Natural killer cell (primary cell): Measurements from ENCODE around the gene SCN5A. TPM values are rescaled to one million over a fixed set of nuclear protein-coding genes. Genes with fewer than 3 reads are reported as not detected.

Experiments used
- ATAC-seq, 3 donors: fragments of 150-1000 bp in 2 of 3; fragments of 200-7000 bp in 1 of 3; cut with Tn5 transposase; 1 replicate in 1 of 3; 2 replicates in 2 of 3; pipeline ENCODE4 v1.10.0; 2021; ENCODE audit warnings: mild to moderate bottlenecking in 2 of 3, moderate library complexity in 2 of 3
- DNase-seq, 2 donors: peaks; one replicate each; pipeline versions ENCODE4 v3.0.0 to v3.0.0-alpha.2; 2013 to 2021; ENCODE audit warnings: mixed read lengths in 1 of 2
- H3K27ac ChIP-seq: one replicate; pipeline ENCODE4 v1.5.1; 2013; ENCODE audit warnings: mild to moderate bottlenecking, low read length
- H3K27me3 ChIP-seq: one replicate; pipeline ENCODE4 v1.6.1; 2013; ENCODE audit warnings: low read length; ENCODE audit not compliant: control insufficient read depth, insufficient read depth
- H3K36me3 ChIP-seq: one replicate; pipeline ENCODE4 v1.6.1; 2013; ENCODE audit warnings: low read length; ENCODE audit not compliant: control insufficient read depth, insufficient read depth
- H3K4me1 ChIP-seq: one replicate; pipeline ENCODE4 v1.6.1; 2013; ENCODE audit warnings: low read length; ENCODE audit not compliant: control insufficient read depth, insufficient read depth
- H3K4me3 ChIP-seq: one replicate; pipeline ENCODE4 v1.5.1; 2013; ENCODE audit warnings: low read length
- H3K9me3 ChIP-seq: one replicate; pipeline ENCODE4 v1.6.1; 2013; ENCODE audit warnings: low read length; ENCODE audit not compliant: control insufficient read depth, insufficient read depth
- H3K27ac Mint-ChIP-seq, 2 donors: one replicate each; pipeline ENCODE4 v1.8.0; 2022; ENCODE audit warnings: mild to moderate bottlenecking in 2 of 2, mixed read lengths in 2 of 2, moderate library complexity in 1 of 2
- H3K27me3 Mint-ChIP-seq, 2 donors: one replicate each; pipeline ENCODE4 v1.8.0; 2022; ENCODE audit warnings: low read depth in 2 of 2, mixed read lengths in 2 of 2
- H3K36me3 Mint-ChIP-seq: one replicate; pipeline ENCODE4 v1.8.0; 2022; ENCODE audit warnings: mixed read lengths
- H3K4me1 Mint-ChIP-seq, 2 donors: one replicate each; pipeline ENCODE4 v1.8.0; 2022; ENCODE audit warnings: mixed read lengths in 2 of 2
- H3K4me3 Mint-ChIP-seq: one replicate; pipeline ENCODE4 v1.8.0; 2022; ENCODE audit warnings: mild to moderate bottlenecking, moderate library complexity, mixed read lengths
- H3K9me3 Mint-ChIP-seq, 2 donors: one replicate each; pipeline ENCODE4 v1.8.0; 2022; ENCODE audit warnings: mixed read lengths in 2 of 2
- CTCF ChIP-seq: fragments of 200-600 bp; IDR thresholded peaks from one replicate; pipeline ENCODE4 v1.8.0; 2022; ENCODE audit warnings: antibody characterized with exemption
- WGBS: methylation state at CpG from one replicate; pipeline ENCODE4 v1.1.7; 2013; ENCODE audit warnings: missing lambda C conversion rate; ENCODE audit not compliant: insufficient coverage; 5-methylcytosine and 5-hydroxymethylcytosine counted together
- intact Hi-C: fragments of 100-400 bp; cut with micrococcal nuclease; formaldehyde crosslinking; loops from one replicate; pipeline ENCODE4 v1.14.2; 2022
- total RNA-seq, 4 donors: library from RNA; stranded (reverse); fragments of 120-200 nt in 1 of 4; gene quantifications; one replicate each; pipeline versions ENCODE4 v1.2.3 to v1.2.4, GENCODE V29; 2013 to 2022

Gene SCN5A
- total RNA-seq, 3 donors from 2014 or later (not counting 1 experiment from before 2014, with no cell fraction given), result 0.50 TPM; not detected in 2

- no peak for DNase-seq
- Histone ChIP-seq H3K36me3 (peaks cover 62% of the 10 kb centered on the region), H3K4me3 (no peak overlapping the region), H3K27ac (no peak overlapping the region), H3K9me3 (no peaks in the 10 kb centered on the region), H3K4me1 (no peaks in the 10 kb centered on the region), H3K27me3 (no peaks in the 10 kb centered on the region)
- Mint-ChIP-seq H3K36me3 (peaks cover 18% of the 10 kb centered on the region), H3K27ac (no peak overlapping the region), H3K4me1 (no peaks in the 10 kb centered on the region), H3K9me3 (no peaks in the 10 kb centered on the region), H3K4me3 (no peak overlapping the region), H3K27me3 (no peaks in the 10 kb centered on the region)
- WGBS, result 80% methylated on average over 2 of the region's 3 CpGs
- no peak for TF ChIP-seq CTCF
- intact Hi-C loops, result loop anchor here (10.0 kb wide), 1 partner anchor 513 kb away; no protein-coding TSS in a partner anchor
- no peak for ATAC-seq
Observed at GRCh38 chr3:38511546-38511945, 137.9 kb downstream of the SCN5A start.

GRCh38 chr3:38510631-38511030 is 138.9 kb downstream of the SCN5A start:
- Histone ChIP-seq H3K36me3 (peaks cover 68% of the 10 kb centered on the region), H3K27ac (no peak overlapping the region), H3K9me3 (no peaks in the 10 kb centered on the region), H3K4me3 (no peak overlapping the region), H3K4me1 (no peaks in the 10 kb centered on the region), H3K27me3 (no peaks in the 10 kb centered on the region)
- no peaks in the 10 kb centered on the region for H3K9me3 Mint-ChIP-seq
- H3K36me3 Mint-ChIP-seq, result peaks cover 21% of the 10 kb centered on the region
- H3K27ac Mint-ChIP-seq, result no peak overlapping the region
- no peak for DNase-seq
- ATAC-seq, result no peak
- no peaks in the 10 kb centered on the region for H3K27me3 Mint-ChIP-seq
- H3K4me1 Mint-ChIP-seq, result no peaks in the 10 kb centered on the region
- H3K4me3 Mint-ChIP-seq, result no peak overlapping the region
- intact Hi-C loops, result loop anchor here (10.0 kb wide), 1 partner anchor 514 kb away; no protein-coding TSS in a partner anchor
- no peak for TF ChIP-seq CTCF

- H3K27me3 Mint-ChIP-seq, result no peaks in the 10 kb centered on the region
- Histone ChIP-seq H3K27ac (no peak overlapping the region), H3K4me1 (no peaks in the 10 kb centered on the region), H3K27me3 (no peaks in the 10 kb centered on the region), H3K36me3 (peaks cover 73% of the 10 kb centered on the region), H3K9me3 (no peaks in the 10 kb centered on the region), H3K4me3 (no peak overlapping the region)
- 100% methylated on average over 1 of the region's 2 CpGs for WGBS
- H3K4me3 Mint-ChIP-seq, result no peak overlapping the region
- H3K9me3 Mint-ChIP-seq, result no peaks in the 10 kb centered on the region
- intact Hi-C loops, result loop anchor here (10.0 kb wide), 1 partner anchor 515 kb away; no protein-coding TSS in a partner anchor
- no peak overlapping the region for H3K27ac Mint-ChIP-seq
- TF ChIP-seq CTCF, result no peak
- ATAC-seq (no peak), DNase-seq (no peak)
- no peaks in the 10 kb centered on the region for H3K4me1 Mint-ChIP-seq
- H3K36me3 Mint-ChIP-seq, result peaks cover 21% of the 10 kb centered on the region
Observed at GRCh38 chr3:38509732-38510131, 139.8 kb downstream of the SCN5A start.

- no peak for TF ChIP-seq CTCF
- H3K27ac ChIP-seq, result no peak overlapping the region
- peaks cover 21% of the 10 kb centered on the region for H3K36me3 Mint-ChIP-seq
- H3K36me3 ChIP-seq, result peaks cover 74% of the 10 kb centered on the region
- ATAC-seq (no peak), DNase-seq (no peak)
- H3K4me3 ChIP-seq, result no peak overlapping the region
- H3K9me3 ChIP-seq, result no peaks in the 10 kb centered on the region
- no peak overlapping the region for H3K4me3 Mint-ChIP-seq
- H3K27ac Mint-ChIP-seq, result no peak overlapping the region
- no peaks in the 10 kb centered on the region for H3K27me3 ChIP-seq
- WGBS, result 87% methylated on average over 2 of the region's 2 CpGs
- H3K9me3 Mint-ChIP-seq, result no peaks in the 10 kb centered on the region
- no peaks in the 10 kb centered on the region for H3K4me1 ChIP-seq
- no peaks in the 10 kb centered on the region for H3K4me1 Mint-ChIP-seq
- no peaks in the 10 kb centered on the region for H3K27me3 Mint-ChIP-seq
- intact Hi-C loops, result no loop called here
Observed at GRCh38 chr3:38507120-38507519, 142.4 kb downstream of the SCN5A start.
